Measurements from ENCODE around the gene SEL1L2.
A peak's percentile ranks its signal among the peaks of the same experiment; 100 is the strongest.
"Not testable (repeated sequence)": the region's sequence is repeated elsewhere in the genome, so short reads cannot be mapped to it uniquely, and the experiment has no call there.

SEL1L2 gene, protein sequence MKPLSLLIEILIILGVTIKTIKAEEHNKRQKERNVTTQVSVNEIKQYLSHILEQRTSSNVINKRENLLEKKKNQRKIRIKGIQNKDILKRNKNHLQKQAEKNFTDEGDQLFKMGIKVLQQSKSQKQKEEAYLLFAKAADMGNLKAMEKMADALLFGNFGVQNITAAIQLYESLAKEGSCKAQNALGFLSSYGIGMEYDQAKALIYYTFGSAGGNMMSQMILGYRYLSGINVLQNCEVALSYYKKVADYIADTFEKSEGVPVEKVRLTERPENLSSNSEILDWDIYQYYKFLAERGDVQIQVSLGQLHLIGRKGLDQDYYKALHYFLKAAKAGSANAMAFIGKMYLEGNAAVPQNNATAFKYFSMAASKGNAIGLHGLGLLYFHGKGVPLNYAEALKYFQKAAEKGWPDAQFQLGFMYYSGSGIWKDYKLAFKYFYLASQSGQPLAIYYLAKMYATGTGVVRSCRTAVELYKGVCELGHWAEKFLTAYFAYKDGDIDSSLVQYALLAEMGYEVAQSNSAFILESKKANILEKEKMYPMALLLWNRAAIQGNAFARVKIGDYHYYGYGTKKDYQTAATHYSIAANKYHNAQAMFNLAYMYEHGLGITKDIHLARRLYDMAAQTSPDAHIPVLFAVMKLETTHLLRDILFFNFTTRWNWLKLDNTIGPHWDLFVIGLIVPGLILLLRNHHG

DNA sequence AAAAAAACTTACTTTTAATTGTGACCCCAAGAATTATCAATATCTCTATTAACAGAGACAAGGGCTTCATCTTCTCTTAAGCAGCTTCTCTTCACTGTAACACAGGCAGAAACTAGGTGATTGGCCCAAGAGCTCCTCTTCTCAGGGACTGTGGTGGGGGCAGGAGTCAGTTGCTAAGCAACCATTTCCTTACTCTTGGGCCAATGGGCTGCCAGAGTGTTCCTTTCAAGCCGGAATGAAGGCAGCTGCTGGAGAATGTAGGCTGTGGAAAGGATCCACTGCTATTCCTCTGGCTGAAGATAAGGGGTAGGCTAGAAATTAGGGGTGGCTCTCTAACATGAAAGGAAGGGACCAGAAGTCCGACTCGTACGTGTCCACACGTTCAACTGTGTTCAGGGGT lies at the start of gene SEL1L2:
SEL1L2 (minus strand) TSS at position 150 of the 400 bp plus-strand sequence; CDS start at position 70, 80 bp downstream.
- DNase-seq, result no peak

DNA sequence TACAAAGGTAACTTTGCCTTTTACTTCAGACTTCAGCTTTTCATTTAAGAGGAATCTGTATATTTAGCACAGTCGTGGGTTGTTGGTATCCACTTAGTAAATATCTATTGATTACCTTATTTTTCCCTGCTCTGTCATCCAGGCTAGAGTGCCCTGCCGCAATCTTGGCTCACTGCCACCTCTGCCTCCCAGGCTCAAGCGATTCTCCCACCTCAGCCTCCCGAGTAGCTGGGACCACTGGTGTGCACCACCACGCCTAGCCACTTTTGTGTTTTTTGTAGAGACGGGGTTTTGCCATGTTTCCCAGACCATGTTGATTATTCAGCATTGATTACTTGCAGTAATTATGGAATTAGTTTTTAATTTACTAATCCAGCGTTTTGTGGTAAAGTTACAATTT lies 46.2 kb upstream of the SEL1L2 start:
- DNase-seq, result no peak

DNA sequence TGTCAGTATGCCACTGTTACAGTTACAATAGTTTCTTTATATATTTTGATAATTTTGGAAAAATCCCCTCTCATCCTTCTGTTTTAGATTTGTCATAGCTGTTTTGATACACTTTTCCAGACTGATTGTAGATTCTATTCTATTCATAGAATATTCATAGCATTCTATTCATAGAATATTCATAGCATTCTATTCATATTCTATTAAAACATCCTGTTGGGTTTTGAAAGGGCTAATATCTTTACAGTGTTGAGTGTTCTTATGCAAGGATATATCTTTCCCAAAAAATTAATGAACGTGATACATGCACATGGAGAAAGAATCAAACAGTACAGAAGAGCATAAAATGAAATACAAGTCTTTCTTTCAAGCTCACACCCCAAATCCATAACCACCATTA lies 42.9 kb upstream of the SEL1L2 start:
- DNase-seq, result no peak

DNA sequence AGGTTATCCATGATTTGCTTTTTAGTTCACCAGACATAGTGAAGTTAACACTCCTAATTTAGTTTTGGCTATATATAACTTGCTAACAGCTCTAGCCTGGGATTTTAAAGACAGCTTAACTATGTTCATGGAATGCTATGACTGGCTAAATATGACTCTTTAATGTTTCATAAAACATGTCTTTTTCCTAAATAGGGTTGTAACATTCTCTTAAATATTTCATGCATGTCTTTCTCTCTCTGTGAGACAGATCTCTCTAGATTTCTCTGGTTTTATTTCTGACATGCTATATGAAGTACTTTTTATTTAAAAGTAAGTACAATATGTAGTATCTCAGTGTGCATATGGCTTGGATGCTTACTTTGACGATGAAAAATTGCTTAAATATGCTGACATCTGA lies 40.6 kb upstream of the SEL1L2 start:
- no peak for DNase-seq

DNA sequence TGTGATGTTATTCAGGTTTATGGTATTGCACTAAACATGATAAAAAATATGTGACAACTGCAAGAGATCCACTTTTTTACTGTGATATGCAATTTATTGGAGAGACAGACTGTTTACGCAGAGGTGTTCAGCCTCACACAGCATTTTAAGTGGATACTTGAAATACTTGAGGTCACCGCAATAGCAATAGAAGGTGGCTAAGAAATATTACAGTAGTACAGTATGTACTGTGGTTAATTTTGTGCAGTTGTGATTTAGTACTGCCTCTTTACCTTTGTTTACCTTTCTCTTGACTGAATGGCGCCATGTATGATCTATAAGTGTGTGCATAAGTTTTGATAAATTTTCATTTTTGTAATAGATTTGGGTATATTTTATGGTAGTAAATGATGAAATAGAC lies 22.3 kb upstream of the SEL1L2 start:
- no peak for DNase-seq

DNA sequence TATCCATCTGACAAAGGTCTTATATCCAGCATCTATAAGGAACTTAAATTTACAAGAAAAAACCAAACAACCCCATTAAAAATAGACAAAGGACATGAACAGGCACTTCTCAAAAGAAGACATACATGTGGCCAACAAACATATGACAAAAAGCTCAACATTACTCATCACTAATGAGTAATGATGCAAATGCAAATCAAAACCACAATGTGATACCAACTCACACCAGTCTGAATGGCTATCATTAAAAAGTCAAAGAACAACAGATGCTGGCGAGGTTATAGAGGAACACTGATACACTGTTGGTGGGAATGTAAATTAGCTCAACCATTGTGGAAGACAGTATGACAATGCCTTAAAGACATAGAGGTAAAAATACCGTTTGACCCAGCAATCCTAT lies 18.8 kb upstream of the SEL1L2 start:
- DNase-seq, result no peak

DNA sequence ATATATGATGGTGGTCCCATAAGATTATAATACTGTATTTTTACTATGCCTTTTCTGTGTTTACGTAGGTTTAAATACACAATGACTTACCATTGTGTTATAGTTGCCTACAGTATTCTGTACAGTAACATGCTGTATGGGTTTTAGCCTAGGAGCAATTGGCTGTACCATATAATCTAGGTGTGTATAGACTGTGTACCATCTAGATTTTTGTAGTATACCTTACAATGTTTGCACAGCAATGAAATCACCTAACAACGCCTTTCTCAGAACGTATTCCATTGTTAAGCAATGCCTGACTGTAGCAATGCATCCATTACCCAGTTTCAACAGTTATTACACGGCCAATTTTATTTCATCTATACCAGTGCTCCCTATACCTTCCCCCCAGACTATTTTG lies 15.6 kb upstream of the SEL1L2 start:
- no peak for DNase-seq

DNA sequence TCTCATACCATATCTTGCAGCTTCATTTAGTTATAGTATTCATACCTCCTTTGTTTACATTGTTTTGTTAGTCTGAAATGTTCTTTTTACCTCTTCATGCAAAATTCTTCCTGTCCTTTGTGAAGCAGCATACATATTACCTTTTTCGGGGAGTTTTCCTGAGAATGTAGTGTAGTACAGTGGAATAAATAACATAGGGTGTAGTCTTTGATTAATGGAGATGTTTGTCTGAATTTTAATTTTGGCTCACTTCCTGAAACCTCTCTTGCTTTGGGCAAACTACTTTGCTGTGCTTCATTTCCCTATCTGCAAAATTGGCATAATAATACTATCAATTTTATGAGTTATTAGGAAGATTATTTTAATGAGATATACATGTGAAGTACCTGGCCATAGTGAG lies 10.5 kb upstream of the SEL1L2 start:
- DNase-seq, result no peak

DNA sequence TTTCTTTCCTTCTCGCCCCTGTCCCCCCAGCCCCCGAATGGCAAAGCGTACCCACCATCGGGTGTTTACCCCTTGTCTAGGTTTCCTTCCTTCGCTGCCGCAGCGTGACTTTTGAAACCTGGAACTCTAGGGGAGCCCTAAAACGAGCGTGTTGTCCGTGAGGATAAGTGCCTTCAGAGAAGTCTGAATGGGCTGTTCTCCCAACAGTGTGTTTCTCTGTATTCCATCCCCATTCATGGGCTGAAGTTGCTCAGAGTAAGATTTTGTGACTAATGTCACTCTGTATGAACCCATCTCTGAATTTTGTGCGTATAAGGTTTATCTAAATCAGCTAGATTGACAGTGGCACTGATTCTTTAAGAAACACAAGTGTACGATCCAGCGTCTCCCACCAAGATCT lies 5.9 kb upstream of the SEL1L2 start:
- DNase-seq, result peak in 1 of 2 donors; percentile 3

DNA sequence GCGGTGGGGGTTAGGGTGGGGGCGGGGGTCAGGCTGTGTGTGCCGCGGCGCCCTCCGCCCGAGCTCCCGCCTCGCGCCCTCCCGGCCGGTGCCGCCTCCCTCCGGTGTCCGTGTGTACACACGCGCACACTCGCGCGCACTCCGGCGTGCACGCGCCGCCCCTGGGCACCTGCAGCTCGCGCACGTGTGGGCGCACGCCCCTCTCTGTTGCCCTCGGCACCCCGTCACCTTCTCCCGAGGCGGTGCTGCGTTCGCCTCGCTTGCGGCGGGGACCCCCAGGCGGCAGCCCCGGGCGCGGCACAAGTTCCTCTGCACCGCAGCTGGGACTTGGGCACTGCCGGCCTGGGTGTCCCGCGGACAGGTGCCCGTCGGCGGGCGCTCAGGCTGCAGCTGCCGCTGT lies 5.4 kb upstream of the SEL1L2 start:
- no peak for DNase-seq

DNA sequence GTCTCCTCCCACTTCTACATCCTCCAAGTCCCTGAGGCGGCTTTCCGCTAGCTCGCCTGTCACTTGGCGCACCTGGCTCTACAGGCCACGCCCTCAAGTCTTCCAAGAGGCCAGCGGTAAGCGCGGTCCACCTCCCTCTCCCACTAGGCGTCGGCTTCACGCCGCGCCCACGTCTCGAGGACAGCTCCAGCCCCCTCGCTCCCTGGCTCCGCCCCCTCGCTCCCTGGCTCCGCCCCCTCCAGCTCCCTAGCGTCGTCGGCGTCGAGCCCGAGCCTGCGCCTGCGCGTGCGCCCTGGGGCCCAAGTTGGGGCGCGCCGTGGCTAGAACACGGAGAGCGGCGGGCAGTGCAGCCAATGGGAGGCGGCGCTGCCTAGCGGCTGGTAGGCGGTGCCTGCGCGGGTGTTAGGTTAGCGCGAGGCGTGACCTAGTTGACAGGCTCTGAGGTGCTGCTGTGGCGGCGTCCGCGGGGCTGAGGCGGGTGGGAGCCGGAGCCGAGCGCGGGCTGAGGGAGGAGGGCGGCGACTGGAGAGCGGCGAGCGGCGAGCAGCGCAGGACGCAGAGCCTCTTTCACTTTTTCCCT lies 4.8 kb upstream of the SEL1L2 start, which contains the start of gene MACROD2:
MACROD2 (plus strand) TSS at position 431 of the 580 bp plus-strand sequence.
- peak; percentile 80 to 81 for DNase-seq

DNA sequence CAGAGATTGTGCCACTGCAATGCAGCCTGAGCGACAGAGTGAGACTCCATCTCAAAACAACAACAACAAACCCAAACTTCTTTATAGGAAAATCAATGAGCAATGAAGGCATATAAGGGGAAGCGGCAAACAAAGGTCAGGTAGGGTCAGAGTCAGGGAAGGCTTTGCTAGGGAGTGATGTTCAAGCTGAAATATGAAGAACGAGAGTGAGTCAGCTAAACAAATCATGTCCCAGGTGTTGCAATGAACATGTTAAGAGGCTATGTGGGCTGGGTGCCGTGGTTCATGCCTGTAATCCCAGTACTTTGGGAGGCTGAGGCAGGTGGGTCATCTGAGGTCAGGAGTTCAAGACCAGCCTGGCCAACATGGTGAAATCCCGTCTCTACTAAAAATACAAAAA lies 1.5 kb upstream of the SEL1L2 start:
- DNase-seq, result not testable (repeated sequence)

DNA sequence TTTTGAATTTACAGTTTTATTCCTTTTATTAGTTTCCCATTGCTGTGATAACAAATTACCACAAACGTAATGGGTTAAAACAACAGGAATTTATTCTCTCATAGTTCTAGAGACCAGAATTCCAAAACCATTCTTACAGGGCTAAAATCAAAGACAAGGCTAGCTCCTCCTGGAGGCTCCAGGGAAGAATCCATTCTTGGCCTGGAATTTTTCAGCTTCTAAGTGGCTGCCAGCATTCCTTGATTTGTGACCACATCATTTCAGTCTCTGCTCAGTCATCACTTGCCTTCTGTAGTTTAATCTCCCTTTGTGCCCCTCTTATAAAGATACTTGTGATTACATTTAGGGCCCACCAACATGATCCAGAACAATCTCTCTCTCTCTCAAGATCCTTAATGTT lies 897 bp upstream of the SEL1L2 start:
- no peak for DNase-seq

DNA sequence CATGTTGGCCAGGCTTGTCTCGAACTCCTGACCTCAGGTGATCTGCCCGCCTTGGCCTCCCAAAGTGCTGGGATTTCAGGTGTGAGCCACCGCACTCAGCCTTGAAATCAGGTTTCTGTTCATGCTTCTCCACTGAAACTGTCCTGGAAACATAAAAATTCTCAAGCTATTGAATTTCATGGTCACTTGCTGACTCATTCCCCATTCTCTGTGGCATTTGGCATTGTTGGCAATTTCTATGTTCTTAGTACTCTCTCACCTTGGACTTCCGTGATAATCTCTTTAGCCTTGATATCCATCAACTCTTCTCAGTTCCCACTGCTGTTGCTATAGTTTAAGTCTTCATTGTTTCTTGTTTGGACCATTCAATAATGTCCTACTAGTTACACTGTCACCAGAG lies 6.2 kb downstream of the SEL1L2 start:
- DNase-seq, result no peak

DNA sequence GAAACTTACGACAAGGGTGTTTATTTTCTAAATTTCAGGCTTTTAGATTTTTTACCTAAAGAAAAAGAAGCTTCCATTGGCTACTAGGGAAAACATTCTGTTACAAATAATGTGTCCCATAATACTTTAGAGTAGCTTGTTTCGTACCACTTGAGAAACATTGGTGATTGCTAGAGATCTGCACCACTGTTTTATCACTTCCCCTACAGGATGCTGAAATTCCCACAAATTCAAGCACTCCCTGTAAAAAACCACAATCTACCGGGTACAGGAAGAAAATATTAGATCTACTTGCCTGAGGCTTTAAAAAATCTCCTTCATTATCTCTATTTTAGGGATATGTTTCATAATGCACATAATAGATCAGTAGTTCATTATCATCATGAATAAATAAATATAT lies 29.9 kb downstream of the SEL1L2 start:
- no peak for DNase-seq

DNA sequence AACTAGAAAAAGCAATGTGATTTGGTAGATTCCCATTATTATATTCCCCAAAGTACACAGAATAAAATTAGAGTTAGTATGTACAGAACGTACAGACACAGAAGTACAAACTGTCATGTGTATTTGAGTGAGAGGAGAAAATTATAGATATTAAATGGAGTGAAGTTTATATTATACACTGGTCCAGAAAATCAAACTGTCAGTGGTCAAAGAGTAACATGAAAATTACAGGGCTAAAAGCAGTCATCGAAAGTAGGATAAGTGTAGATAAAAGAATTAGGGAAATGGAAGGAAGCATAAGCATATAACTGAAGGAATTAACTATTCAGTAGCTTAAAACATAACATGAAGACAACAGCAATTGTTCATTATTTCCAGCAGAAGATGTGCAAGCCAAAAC lies 30.3 kb downstream of the SEL1L2 start:
- no peak for DNase-seq

DNA sequence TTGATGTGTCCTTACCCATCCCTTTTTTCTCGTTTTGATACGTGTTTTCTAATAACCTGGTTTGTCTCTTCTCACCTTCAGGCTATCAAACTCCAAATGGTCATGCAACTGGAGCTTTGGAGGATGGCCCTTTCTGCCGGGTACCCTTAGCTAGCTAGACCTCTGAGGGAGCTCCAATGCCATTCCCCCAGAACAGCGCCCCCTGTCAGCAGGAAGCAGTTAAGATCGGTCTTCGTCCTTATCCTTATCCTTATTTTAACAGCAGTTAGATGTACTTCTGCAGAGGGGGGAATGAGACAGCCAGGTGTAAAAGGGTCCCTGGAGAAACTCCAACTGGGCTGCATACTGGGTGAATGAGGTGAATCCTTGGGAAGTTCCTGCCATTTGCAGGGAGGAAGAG lies 37.2 kb downstream of the SEL1L2 start:
- no peak for DNase-seq

DNA sequence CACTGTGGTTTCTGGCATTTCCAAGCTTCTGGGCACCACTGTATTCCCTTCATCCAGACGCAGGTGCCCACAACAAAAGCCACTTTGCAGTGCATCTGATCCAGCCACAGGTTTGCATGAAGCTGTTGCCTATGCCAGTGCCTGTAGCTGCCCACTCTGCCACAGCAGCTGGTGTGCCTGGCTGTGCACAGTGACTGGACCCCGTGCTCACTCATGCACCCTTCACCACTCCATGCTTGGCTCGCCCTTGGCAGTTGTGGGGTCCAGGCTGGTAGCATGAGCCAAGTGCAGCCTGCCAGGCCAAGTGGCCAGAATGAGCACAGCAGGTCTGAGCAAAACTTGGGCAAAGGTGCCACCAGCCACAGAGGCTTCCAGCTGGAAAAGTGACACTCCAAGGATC lies 42.7 kb downstream of the SEL1L2 start:
- no peak for DNase-seq

DNA sequence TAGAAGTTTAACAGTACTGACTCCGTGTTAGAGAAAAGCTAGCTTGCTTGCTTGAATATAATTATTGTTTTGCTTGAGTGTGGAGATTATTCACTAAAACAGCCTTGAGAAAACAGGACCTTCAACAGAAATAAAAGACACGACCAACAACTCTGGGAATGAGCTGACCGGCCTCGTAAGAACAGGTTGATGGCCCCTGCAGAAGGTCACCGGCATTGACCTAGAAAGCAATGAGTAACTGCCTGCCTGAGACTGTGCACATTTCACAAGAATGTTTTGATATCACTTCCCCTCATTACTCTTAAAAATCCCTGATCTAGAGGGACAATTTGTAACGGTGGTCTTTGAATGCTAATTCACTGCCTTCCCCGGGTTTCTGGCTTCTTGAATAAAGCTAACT lies 49.4 kb downstream of the SEL1L2 start:
- no peak for DNase-seq

DNA sequence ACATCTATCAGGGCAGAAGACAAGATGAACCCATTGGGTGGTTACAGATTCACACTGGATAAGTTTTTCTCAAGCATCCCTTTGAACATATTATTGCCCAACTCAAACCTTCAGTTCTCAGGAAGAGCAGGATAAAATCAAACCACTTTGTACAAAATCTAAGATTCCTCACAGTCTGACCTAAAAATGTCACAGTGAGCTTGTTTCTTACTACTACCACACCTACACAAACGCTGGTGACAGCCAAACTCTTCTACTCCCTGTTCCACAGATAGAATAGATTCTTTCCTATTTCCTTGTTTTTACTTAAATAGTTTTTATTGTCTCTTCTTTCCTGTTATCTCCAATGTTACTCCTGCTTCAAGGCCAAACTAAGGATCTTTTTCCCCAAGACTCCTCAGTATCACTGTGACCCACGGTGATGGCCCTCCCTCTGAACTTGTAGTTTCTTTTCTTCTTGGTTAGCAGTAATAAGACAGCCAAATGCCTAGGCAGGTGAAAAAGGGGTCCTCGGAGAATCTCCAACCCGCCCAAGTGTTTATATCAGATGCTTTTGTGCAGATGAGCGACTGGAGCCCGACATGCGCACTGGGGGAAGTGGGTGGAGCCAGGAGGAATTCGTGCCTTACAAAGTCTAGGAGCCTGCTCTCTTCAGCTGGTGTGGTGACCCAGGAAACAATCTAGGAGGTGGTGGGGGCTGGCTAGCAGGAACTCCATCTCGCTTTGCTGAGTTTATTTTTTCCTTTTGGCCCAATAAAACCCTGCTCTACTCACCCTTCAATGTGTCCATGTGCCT lies 53.4 kb downstream of the SEL1L2 start:
- DNase-seq, result no peak

DNA sequence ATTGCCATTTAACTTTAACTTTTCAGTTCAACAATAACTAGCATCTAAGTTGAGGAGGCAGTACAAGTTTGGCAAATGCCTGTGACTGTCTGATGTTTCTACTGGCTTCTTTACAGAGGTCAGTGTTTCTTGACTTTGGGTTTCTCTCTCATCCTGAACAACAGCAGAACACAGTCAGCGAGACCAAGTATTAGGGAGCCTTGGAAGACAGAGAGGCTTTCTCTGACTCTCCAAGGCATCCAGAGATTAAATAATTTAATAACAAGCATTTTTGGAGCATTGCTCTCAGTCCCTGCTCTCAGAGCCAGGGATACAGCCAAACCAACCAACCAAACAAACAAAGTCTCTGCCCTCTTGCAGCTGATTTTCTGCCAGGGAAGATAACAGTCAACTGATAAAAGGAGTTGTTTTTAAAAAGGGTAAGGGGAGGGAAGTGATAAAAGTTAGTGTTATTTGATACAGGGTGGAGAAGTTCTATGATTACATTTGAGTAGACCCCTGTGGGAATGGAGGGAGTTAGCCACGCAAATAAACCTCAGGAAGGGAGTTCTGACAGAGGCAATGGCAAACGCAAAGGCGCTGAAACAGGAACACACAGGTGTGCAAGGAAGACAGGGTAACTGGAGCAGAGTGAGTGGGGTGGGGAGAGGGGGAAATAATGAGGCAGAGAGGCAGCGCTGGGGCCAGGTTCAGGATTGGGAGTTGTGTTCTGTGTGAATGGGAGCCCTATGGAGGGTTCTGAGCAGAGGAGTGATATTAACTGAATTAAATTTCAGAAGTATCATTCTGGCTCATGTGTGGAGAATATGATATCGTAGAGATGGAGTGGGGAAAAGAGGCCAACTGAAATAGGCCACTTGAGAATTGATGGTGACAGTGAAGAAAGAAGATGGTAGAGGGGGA lies 55.2 kb downstream of the SEL1L2 start:
- DNase-seq, result no peak

DNA sequence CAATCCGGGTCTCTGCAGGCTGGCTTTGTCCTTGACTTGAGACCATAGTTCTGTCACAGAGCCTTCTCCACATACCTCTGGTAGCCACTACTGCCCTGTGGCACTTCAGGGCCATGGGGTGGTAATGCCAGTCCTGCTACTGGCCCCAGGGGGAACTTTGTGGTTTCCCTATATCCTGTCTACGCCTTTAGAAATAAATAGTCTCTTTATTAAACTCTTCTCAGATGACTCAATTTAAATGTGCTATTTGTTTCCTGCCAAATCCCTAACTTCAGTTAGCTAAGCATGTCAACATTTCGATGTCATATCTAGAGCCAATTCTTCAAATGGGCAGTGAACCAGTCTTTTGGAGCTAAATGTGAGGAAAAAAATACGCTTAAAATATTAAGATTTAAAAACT lies 60.1 kb downstream of the SEL1L2 start:
- no peak for DNase-seq

All from hippocampal formation (tissue), 2 donors.